GM18858 (cell line): ENCODE data around the gene DCXR.

Source experiments
- ATAC-seq: cut with Tn5 transposase; IDR thresholded peaks from one replicate; pipeline ENCODE4 v1.9.1; 2021; ENCODE audit not compliant: unreplicated experiment

Gene DCXR

DNA sequence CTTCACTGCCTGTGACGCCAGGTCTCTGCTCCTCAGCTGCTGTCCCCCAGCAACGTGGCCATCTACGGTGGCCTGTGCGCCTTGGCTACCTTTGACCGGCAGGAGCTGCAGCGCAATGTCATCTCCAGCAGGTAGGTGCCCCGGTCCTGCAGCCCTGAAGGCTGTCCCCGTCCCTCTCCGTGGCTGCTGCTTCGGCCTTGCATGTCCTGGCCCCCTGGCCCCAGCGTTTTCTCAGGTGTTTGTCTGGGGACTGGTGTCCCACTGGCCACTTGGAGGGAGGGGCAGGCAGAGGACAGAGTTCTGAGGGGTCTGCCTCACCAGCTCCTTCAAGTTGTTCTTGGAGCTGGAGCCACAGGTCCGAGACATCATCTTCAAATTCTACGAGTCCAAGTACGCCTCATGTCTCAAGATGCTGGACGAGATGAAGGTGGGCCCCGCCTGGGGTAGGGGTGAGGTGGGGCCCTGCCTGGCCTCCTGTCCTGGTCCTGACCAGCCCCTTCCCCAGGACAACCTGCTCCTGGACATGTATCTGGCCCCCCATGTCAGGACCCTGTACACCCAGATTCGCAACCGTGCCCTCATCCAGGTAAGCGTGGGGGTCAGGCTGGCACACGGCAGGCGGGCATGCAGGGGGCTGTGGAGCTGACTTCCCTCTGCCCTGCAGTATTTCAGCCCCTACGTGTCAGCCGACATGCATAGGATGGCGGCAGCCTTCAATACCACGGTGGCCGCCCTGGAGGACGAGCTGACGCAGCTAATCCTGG lies 18.6 kb upstream of the DCXR start:
- ATAC-seq, result no peak

DNA sequence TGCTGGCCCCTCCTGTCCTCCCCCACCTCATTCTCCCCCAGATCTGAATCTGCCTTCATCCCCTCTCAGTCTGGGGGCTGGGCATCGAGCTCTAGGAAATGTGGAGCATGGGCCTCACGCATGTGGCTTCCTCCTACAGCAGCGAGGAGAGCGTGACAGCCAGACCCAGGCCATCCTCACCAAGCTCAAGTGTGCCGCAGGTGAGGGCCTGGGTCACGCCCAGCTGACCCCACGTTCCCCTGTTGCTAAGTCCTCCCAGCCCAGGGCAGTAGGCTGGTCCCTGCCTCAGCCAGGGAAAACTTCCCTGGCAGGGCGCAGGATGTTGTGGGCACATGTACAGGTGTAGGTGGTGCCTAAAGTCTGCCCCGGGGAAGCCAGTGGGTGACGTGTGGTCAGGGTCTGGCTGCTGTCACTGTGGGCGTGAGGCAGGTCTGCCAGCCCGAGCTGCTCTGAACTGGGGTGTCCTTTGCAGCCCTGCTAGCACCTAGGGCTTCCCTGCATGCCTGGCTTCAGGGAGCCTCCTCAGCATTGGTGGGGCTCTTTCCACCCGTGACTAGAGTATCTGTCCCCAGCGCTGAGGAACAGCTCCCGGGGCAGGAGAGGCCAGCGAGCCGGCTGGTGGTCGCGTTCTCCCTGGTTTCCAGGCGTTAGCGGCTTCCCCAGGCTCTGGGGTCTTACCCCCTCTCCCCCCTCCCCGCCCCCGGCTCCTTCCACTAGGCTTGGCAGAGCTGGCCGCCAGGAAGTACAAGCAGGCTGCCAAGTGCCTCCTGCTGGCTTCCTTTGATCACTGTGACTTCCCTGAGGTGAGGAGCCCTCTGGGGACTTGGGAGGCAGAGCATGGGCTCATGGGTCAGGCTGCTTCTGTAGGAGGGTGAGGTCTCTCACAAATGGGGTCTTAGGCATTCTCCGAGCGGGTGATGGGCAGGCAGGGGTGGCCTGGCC lies 17.8 kb upstream of the DCXR start:
- ATAC-seq, result no peak

DNA sequence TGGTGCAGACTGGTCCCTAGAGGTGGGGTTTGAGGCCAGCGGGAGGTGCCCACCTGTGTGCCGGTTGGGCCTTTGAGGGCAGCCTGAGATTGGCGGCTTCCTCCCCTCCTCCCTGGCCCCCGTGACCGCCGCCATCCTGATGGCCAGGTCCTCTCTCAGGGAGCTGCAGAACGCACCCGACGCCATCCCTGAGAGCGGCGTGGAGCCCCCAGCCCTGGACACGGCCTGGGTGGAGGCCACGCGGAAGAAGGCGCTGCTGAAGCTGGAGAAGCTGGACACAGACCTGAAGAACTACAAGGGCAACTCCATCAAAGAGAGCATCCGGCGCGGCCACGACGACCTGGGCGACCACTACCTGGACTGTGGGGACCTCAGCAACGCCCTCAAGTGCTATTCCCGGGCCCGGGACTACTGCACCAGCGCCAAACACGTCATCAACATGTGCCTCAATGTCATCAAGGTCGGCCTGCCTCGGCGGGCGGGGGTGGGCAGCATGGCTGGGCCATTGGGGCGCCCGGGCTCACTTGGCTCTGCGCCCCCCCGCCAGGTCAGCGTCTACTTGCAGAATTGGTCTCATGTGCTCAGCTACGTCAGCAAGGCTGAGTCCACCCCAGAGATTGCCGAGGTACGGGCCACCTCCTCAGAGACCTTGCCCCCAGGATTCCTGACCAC lies 17.0 kb upstream of the DCXR start:
- ATAC-seq, result no peak

DNA sequence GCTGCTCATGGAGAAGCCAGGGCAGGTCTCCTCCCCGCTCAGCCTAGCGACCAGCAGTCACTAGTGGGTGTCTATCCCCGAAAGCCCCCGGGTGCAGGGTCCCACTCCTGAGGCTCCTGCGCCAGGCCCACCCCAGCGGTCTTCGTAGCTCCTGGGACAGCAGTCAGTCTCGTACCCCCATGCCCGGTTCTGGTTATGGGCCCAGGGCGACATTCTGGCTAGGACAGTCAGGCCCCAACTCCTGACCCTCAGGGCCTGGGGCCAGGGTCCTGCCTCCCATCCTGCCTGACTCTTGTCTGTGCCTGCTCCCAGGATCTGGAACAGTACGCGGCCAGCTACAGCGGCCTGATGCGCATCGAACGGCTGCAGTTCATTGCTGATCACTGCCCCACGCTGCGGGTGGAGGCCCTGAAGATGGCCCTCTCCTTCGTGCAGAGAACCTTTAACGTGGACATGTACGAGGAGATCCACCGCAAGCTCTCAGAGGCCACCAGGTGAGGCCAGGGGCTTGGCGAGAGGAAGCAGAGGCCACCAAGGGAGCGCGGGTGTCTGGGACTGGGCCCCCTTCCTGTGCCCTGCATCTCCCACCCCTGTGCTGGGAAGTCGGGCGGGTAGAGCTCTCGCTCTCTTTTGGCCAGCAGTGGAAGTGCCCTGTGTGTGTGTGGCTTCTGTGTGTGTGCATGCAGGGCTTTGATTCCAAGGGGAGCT lies 16.2 kb upstream of the DCXR start:
- no peak for ATAC-seq

DNA sequence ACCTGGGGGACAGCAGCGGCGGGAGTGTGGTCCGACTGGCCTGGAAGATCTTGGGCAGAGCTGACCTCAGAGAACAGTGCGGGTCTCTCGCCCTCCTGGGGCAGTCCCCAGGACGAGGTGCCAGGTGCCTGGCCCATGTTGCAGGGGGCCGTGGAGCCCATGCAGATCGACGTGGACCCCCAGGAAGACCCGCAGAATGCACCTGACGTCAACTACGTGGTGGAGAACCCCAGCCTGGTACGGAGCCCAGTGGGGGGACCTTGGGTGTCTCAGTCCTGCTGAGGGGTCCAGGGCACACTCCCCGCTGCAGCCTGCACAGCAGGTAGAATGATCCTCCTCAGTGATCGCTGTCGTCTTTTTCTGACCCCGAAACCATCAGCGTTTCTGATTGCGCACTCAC lies 15.6 kb upstream of the DCXR start:
- ATAC-seq, result no peak

DNA sequence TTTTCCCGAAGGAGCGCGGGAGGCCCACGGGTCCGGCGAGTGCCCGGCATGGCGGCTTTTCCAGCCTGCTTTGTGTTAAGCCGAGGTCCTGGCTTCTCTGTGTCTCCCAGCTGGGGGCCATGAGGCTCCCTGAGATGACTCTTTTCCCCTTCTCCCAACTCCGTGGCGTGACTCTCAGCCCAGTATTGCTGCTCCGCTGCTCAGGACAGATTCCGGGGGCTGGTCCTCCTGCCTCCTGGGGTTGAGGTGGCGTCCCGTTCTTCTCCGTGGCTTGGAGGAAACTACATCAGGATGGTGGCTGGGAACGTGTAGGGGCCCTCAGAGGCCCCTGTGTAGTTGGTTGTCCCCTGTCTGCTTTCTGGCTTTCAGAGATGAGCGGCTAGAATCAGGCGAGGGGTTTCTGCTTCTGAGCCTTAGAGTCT lies 15.2 kb upstream of the DCXR start:
- no peak for ATAC-seq

DNA sequence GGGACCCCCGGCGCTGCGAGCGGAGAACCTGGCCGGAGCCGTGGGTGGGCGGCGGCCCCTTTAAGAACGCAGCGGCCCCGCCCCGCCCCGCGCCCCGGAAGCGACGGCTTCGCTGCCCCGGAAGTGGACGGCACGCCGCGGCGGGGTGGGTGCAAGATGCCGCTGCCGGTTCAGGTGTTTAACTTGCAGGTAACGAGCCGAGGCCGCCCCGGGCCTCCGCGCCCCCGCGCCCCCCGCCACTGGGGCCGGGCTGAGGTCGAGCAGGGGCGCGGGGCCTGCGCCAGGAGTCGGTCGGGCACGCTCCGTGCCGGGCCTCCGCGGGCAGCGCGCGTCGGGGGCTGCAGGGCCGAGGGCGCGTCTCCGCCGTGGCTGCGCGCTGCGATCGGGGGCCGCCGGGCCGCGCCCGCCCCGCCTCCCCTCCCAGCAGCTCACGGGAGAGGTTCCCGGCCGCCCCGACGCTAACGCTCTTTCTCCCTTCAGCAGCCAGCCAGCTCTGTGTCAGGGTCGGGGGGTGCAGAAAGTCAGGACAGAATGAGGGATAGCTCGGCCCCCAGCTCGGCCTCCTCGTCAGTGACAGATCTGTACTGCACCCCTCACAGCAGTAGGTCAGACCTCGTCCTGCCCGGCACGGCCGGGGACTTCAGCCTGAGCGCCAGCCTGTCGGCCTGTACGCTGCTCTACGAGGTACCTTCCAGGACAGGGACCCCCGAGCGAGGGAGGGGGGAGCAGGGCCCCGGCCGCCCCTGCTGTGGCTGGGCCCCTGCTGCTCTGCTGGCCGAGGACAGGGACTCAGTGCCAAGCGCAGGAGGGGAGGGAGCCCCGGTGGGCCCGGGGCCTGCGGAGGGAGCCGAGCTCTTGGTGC lies 14.5 kb upstream of the DCXR start, which contains the start of the genes GPS1 and RFNG:
TSS of gene GPS1 (plus strand) at position 123 of the 862 bp plus-strand sequence. CDS start at position 157, 34 bp downstream.
TSS of gene RFNG (minus strand) at position 36 of the 862 bp plus-strand sequence. CDS start 45 bp downstream, outside the sequence.
- no peak for ATAC-seq

DNA sequence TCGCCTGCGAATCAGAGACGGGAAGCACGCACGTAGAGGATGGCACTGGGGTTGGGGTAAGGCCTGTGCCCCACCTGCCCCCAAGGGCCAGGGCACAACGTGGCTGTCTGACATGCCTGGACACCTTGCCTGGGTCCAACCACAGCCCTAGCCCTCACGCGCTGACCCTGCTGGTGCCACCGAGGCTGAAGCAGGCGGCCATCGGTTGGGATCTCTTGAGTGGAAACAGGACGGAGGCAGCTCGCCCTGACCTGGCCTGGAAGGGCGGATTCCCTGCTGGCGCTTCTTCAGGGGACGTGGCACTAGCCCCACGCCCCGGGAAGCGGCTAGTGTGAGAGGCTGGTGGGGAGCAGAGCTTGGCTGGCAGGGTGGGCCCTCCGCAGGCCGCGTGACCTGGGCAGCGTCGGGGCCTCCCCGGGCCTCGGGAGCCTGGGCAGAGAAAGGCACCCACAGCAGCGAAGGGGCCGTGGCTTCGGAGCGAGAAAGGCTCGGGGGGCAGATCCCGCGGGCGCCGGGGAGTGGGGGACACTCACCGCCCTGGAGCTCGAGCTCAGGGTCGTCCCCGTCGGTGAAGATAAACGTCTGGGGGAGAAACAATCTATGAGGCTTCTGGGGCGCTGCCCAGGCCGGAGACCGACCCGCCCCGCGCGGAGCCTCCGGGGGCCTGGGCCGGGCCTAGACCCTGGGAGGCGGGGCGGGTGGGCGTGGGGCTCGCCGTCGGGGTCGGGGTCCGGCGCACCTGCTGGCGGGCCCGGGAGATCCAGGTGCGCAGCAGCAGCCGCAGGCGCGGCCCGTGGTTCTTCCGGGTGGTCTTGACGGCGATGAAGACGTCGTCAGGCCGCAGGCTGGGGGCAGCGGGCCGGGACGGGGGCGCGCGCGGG lies 13.5 kb upstream of the DCXR start:
- ATAC-seq, result no peak

DNA sequence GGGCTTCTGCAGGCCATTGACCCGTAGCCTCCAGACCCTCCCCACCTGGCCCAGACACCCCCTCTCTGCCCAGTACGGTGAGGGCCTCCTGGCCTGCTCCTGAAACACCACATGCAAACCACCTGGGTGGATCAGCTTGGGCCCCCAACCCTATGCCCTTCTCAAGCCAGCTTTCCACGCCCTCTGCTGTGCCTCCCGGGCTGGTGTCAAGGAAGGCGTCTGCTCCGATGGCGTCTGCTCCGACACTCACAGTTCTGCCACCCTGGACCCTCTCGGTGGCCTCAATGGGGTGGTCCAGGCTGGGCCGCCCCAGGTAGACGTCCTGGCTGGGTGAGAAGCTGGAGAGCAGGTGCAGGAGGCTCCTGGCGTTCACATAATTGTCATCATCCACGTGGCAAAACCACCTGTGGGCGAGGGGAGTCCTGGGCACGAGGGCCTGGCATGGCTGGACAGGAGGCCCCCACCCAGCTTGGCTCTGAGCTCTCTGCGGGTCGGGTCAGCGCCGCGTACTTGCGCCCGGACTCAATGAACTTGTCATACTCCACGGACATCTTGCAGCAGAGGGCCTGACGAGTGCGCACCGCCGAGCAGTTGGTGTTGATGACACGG lies 12.8 kb upstream of the DCXR start:
- ATAC-seq, result no peak

DNA sequence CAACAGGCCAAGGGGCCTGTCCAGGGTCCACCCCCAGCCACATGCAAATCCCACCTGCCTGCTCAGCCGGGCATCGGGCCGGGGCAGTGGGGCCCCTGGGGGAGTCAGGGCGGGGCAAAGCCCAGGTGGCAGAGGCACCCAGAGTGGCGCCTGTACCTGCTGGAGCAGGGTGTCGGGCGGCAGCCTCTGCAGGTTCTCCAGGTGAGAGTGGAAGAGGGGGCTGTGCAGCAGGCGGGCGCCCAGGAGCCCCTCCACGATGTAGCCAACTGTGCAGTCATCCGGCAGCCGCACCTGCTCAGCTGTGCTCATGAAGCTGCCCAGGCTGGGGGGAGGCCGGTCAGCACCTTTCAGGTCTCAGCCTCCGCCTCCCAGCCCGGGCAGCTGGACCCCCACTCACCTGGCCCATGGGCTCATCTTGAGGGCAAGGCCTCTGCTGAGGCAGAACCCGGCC lies 12.0 kb upstream of the DCXR start:
- no peak for ATAC-seq

DNA sequence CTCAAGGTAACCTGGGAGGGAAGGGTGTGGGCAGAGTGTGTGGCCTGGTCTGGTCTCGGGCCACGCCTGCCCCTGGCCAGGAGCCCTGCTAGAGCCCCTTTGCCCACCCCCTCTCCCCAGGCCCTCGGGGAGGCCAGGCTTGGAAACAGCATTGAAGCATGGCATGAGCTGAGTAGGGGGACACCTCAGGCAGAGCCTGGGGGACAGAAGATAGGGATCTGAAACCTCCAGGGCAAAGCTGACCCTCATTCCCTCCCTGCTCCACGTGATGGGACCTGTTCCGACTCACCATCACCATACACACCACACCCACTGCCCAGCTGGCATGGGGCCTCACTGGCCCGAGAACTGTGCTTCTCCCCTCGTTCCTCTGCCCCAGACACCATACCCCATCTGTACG lies 11.6 kb upstream of the DCXR start:
- ATAC-seq, result no peak

DNA sequence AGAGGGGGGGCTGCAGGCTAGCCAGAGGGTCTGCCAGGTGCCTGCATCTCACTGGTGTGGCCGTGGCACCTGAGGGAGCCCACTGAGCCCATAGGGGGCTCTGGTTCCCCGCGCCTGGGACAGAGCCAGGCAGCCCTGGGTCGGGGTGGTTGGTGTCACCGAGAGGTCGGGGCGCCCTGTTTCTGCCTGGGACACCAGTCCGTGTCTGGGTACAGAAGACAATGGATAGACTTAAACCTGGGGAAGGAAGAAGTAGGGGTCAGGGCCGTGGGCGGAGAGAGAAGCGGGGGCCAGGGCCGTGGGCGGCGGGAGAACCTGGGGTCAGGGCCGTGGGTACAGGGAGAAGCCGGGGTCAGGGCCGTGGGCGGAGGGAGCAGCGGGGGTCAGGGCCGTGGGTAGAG lies 11.1 kb upstream of the DCXR start:
- ATAC-seq, result no peak

DNA sequence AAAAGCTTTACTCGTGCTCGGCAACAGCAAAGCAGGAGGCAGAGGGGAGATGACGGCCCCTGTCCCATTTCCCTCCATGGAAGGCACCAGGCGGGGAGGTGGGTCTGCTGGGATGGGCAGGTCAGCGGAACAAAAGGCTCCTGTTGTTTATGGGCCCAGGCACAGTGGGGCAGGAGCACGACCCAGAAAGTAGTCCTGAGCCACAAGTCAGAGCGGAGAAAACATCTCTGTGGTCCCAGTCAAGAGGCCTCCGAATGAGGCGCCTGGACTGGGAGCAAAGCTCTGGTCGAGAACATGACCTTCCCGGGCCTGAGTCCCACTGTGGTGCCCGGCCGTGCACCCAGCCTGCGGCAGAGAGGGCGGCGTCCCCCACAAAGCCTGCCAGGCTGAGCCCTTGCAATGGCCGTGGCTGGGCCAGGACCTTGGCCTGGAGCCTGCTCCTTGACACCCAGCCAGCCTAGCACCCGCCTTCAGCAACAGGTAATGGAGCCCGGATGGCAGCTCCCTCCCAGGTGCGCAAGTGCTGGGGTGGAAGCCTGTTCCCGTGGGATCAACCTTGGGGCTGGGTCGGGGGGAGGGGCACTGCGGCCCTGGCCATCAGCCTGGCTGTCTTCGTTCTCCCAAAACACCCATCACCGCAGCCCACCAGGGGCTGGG lies 10.5 kb upstream of the DCXR start:
- no peak for ATAC-seq

DNA sequence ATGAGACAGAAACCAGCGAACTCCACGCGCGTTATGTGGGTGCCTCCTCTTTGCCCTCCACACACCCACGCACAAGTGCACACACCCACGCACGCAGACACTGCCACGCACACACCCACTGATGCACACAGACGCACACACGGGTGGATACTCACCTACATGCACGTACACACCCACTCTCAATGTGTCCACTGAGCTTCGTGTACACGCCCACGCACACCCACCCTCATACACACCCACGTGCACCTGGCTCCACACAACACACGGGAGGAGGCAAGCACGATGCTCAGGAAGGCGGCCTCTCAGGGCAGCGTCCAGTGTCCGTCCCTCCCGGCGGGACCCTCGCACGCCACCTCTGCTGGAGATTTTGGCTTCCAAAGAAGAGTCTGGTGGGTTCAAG lies 9.9 kb upstream of the DCXR start:
- ATAC-seq, result no peak

DNA sequence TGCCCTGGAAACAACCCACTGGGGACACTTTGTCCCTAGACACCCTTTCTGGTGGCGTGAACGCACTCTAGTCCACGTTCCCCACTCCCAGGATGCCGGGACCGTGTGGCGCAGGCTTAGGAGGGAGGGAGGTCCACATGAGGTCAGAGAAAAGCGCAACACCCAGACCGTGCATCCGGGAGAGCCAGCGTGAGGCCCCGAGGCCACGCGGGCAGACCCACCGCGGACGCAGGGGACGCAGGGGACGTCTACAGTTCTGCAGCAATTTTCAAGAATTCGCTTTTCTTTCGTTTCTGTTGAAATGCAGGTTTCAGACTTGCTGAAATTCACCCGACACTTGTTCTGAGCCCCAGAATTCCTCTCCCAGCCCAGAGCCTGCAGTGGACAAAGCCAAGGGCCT lies 9.4 kb upstream of the DCXR start:
- no peak for ATAC-seq

DNA sequence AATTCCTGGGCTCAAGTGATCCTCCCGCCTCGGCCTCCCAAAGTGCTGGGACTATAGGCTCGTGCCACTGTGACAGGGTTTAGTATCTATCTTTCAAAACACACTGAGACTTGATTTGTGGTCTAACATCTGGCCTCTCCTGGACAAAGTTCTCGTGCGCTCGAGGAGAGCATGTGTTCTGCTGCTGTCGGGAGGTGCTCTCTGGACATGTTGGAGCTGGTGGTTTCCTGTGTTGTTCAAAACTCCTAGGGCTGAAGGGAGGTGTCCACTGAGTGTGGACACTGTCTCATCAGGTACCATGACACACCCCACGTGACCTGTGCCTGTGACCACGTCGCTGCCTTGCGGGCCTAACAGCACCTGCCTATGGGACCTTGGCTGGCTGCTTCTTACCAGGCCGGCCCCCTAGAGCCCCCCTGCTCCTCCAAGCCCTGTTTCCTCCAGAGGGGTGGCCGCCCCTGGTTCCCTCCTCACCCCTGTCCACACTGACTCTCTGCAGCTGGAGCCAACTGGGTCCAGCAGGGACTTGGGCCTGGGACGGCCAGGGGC lies 8.5 kb upstream of the DCXR start:
- no peak for ATAC-seq

DNA sequence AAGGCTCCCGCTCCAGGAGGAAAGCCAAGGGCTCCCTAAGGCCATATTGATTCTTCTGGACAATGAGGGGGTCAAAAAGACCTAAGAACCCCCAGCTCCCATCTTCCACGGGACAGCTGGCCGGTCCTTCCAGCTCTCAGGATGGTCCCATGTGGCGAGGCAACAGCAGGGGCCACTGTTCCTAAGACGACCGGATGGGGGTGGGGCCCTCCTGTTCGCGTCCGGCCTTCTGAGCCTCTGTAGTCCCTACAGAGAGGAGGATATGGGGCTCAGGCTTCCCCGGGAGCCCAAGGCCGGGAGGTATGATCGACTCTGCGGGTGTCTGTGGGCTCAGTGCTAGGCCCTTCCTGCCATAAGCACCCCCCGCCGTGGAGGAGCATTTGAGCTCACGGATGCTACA lies 6.0 kb upstream of the DCXR start:
- ATAC-seq, result no peak

DNA sequence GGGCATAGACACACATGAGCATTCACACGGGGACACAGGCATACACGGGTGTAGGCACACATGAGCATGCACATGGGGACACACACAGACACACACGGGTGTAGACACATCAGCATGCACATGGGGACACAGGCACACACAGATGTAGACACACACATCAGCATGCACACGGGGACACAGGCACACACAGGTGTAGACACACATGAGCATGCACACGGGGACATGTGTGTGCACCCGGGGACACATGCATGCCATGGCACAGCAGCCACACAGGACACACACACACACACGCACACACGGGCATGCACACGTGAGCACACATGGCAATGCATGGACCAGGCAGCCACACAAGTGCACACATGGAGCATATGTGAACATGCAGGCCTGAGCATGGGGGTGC lies 5.2 kb upstream of the DCXR start:
- no peak for ATAC-seq
